ENCODE data around the gene ACOX3. TPM values are rescaled to one million over a fixed set of nuclear protein-coding genes. Genes with fewer than 3 reads are reported as not detected.
A peak's percentile ranks its signal among the peaks of the same experiment; 100 is the strongest.

Gene ACOX3
- polyA plus RNA-seq, 3 donors, result 3.8 to 16.8 (median 13.3) TPM

DNA sequence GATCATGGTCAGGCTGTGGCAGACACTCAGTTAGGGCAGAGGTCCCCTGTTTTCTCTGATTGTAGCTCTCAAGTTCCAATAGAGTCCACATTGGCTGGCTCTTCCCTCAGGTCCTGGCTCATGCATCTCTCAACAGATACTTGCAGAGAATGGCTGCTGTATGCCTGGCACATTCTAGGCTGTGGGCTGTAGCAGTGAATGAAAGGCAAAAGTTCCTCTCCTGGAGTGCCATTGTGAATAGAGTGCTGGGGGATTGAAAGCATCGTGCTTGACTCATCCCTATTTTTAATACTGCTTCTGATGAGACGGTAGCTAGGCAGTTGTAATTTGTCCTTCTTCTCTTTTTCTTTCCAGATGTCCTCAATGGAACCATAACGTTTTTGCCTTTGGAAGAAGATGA, 5.6 kb upstream of the ACOX3 start:
- H3K4me1 Mint-ChIP-seq, result peaks cover 18% of the 10 kb centered on the region
- H2AFZ ChIP-seq (ENCODE audit: insufficient read depth, low read depth, low read length, poor library complexity, severe bottlenecking), result no peak overlapping the region
- H3K79me2 ChIP-seq (ENCODE audit: insufficient read depth, low read length), result peaks cover 32% of the 10 kb centered on the region
- peaks cover 29 to 61% of the 10 kb centered on the region in 2 donors for H3K36me3 ChIP-seq (replicated peaks in 1 of 2; ENCODE audit: control insufficient read depth in 1 of 2, insufficient read depth in 2 of 2, low read length in 2 of 2)
- no peak for DNase-seq
- H3K27me3 ChIP-seq (ENCODE audit: control insufficient read depth in 2 of 2, insufficient read depth in 2 of 2, low read length in 2 of 2), result no peaks in the 10 kb centered on the region
- H3K9me3 Mint-ChIP-seq, result no peaks in the 10 kb centered on the region
- TF ChIP-seq, protein P1, sequence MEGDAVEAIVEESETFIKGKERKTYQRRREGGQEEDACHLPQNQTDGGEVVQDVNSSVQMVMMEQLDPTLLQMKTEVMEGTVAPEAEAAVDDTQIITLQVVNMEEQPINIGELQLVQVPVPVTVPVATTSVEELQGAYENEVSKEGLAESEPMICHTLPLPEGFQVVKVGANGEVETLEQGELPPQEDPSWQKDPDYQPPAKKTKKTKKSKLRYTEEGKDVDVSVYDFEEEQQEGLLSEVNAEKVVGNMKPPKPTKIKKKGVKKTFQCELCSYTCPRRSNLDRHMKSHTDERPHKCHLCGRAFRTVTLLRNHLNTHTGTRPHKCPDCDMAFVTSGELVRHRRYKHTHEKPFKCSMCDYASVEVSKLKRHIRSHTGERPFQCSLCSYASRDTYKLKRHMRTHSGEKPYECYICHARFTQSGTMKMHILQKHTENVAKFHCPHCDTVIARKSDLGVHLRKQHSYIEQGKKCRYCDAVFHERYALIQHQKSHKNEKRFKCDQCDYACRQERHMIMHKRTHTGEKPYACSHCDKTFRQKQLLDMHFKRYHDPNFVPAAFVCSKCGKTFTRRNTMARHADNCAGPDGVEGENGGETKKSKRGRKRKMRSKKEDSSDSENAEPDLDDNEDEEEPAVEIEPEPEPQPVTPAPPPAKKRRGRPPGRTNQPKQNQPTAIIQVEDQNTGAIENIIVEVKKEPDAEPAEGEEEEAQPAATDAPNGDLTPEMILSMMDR (IDR thresholded peaks at IDR 0.05), result no peak
- H3K4me1 ChIP-seq (ENCODE audit: control insufficient read depth in 1 of 2, insufficient read depth in 2 of 2, low read length in 2 of 2), result peaks cover 14 to 17% of the 10 kb centered on the region in 2 donors
- H3K4me3 Mint-ChIP-seq, result no peak overlapping the region
- no CpG with 5 or more reads among the region's 3 CpGs for WGBS (ENCODE audit: insufficient coverage)
- intact Hi-C loops (cut with micrococcal nuclease), result no loop called here
- no peak overlapping the region for H3K27ac Mint-ChIP-seq
- no peak overlapping the region for H3K4me3 ChIP-seq (replicated peaks in 1 of 3; ENCODE audit: low read depth in 2 of 3, low read length in 3 of 3)
- H3K9me3 ChIP-seq (replicated peaks in 1 of 2; ENCODE audit: control insufficient read depth in 1 of 2, insufficient read depth in 1 of 2, low read length in 2 of 2), result no peaks in the 10 kb centered on the region
- no peak overlapping the region for H3K9ac ChIP-seq (ENCODE audit: insufficient read depth, low read length, poor library complexity, severe bottlenecking)
- H3K27ac ChIP-seq (ENCODE audit: low read depth in 1 of 2, low read length in 2 of 2), result no peak overlapping the region
- peaks cover 8% of the 10 kb centered on the region for H4K20me1 ChIP-seq (ENCODE audit: insufficient read depth, low read length)
- H3K27me3 Mint-ChIP-seq (ENCODE audit: low read depth in 3 of 3), result no peaks in the 10 kb centered on the region
- H3K4me2 ChIP-seq (replicated peaks; ENCODE audit: extremely low read depth, low read length, poor library complexity, severe bottlenecking), result no peak overlapping the region
- H3K36me3 Mint-ChIP-seq, result peaks cover 41 to 47% of the 10 kb centered on the region in 2 donors

GRCh38 chr4:8443801-8444200, 3.3 kb upstream of the ACOX3 start:
- H3K27ac ChIP-seq (ENCODE audit: low read depth in 1 of 2, low read length in 2 of 2), result no peak overlapping the region
- Mint-ChIP-seq H3K27ac (peak overlapping the region in 1 of 7 donors; percentile 17), H3K4me3 (no peak overlapping the region), H3K4me1 (peaks cover 23% of the 10 kb centered on the region), H3K9me3 (peaks cover 6 to 17% (median 11%) of the 10 kb centered on the region in 7 donors), H3K27me3 (ENCODE audit: low read depth in 3 of 3) (no peaks in the 10 kb centered on the region), H3K36me3 (peaks cover 31 to 35% of the 10 kb centered on the region in 2 donors)
- H3K4me1 ChIP-seq (ENCODE audit: control insufficient read depth in 1 of 2, insufficient read depth in 2 of 2, low read length in 2 of 2), result peaks cover 22 to 26% of the 10 kb centered on the region in 2 donors
- no peak overlapping the region for H3K9ac ChIP-seq (ENCODE audit: insufficient read depth, low read length, poor library complexity, severe bottlenecking)
- no peak for DNase-seq
- H3K36me3 ChIP-seq (replicated peaks in 1 of 2; ENCODE audit: control insufficient read depth in 1 of 2, insufficient read depth in 2 of 2, low read length in 2 of 2), result peaks cover 21 to 38% of the 10 kb centered on the region in 2 donors
- WGBS (ENCODE audit: insufficient coverage), result 94% methylated on average over 4 of the region's 6 CpGs
- peaks cover 8% of the 10 kb centered on the region for H4K20me1 ChIP-seq (ENCODE audit: insufficient read depth, low read length)
- intact Hi-C loops (cut with micrococcal nuclease), result no loop called here
- H3K4me2 ChIP-seq (replicated peaks; ENCODE audit: extremely low read depth, low read length, poor library complexity, severe bottlenecking), result no peak overlapping the region
- H3K27me3 ChIP-seq (ENCODE audit: control insufficient read depth in 2 of 2, insufficient read depth in 2 of 2, low read length in 2 of 2), result no peaks in the 10 kb centered on the region
- TF ChIP-seq, protein P1 (IDR thresholded peaks at IDR 0.05), result no peak
- no peak overlapping the region for H3K4me3 ChIP-seq (replicated peaks in 1 of 3; ENCODE audit: low read depth in 2 of 3, low read length in 3 of 3)
- no peak overlapping the region for H2AFZ ChIP-seq (ENCODE audit: insufficient read depth, low read depth, low read length, poor library complexity, severe bottlenecking)
- H3K9me3 ChIP-seq (replicated peaks in 1 of 2; ENCODE audit: control insufficient read depth in 1 of 2, insufficient read depth in 1 of 2, low read length in 2 of 2), result no peaks in the 10 kb centered on the region
- H3K79me2 ChIP-seq (ENCODE audit: insufficient read depth, low read length), result peaks cover 51% of the 10 kb centered on the region
